HG03060 (cell line): Measurements from ENCODE around the gene XRCC1.
"Not testable (repeated sequence)": the region's sequence is repeated elsewhere in the genome, so short reads cannot be mapped to it uniquely, and the experiment has no call there.

ENCODE experiments used
- ATAC-seq: cut with Tn5 transposase; IDR thresholded peaks from one replicate; pipeline ENCODE4 v1.9.1; 2021; ENCODE audit warnings: low read depth, moderate number of reproducible peaks; ENCODE audit not compliant: unreplicated experiment

The XRCC1 gene

DNA sequence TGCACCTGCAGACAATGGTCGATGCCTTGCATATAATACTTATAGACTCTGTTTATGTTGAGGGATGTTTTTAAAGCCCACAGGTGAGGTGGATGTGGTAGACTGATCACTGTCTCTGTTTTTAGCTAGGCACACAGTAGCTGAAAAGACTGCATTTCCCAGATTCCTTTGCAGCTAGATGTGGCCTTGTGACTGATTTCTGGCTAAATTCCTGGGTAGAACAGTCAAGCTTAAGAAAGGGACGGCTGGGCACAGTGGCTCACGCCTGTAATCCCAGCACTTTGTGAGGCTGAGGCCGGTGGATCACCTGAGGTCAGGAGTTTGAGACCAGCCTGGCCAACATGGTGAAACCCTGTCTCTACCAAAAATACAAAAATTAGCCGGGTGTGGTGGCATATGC lies 25.0 kb upstream of the XRCC1 start:
- ATAC-seq = not testable (repeated sequence)

- ATAC-seq = no peak
These were observed 24.4 kb upstream of the XRCC1 start for GRCh38 chr19:43599635-43600295.

DNA sequence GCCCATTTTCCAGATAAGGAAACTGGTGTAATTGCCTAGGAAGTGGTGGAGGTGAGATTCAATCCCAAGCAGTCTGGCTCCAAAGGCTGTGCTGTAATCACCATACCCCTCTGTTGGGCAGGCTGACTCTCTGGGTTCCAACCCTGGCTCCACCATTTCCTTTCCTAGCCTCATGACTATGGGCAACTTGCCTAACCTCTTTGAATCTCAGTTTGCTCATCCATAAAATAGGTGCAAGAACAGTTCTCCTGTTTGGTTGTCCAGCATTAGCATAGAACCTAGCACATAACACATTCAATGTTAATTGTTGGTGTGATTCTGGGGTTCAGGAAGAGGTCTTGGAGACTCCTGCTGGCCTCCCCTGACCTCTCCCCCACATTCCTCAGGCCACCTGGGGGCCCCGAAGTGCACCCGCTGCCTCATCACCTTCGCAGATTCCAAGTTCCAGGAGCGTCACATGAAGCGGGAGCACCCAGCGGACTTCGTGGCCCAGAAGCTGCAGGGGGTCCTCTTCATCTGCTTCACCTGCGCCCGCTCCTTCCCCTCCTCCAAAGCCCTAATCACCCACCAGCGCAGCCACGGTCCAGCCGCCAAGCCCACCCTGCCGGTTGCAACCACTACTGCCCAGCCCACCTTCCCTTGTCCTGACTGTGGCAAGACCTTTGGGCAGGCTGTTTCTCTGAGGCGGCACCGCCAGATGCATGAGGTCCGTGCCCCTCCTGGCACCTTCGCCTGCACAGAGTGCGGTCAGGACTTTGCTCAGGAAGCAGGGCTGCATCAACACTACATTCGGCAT lies 23.3 kb upstream of the XRCC1 start:
- ATAC-seq = no peak

DNA sequence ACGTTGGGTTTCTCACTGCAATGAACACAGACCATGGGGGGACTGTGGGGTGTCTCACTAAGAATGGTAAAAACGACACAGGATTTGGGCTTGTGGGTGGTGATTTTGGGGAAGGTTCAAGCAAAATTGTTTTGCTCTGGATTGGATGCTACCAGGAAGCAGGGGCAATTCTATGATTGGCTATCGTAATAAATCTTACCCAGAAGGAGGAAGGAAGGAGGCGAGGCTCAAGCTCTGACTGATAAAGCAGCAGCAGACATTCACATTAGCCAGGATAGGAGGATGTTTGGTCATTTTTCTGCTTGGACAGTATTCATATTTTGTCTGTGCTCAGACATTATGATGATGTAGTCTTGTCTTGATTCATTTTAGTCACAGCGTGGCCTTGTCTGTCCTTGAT lies 22.5 kb upstream of the XRCC1 start:
- ATAC-seq = no peak

- no peak for ATAC-seq
These were observed 21.6 kb upstream of the XRCC1 start for GRCh38 chr19:43596842-43597461.

- peak; percentile 81 for ATAC-seq
These were observed 20.9 kb upstream of the XRCC1 start, which contains the start of the genes IRGQ and ZNF576 for GRCh38 chr19:43595999-43596841. TSS of gene IRGQ (minus strand) at chr19:43596134. CDS start at chr19:43595338, 796 bp downstream. TSS of gene ZNF576 (plus strand) at chr19:43596595. CDS start at chr19:43597109, 514 bp downstream.

- ATAC-seq = no peak
These were observed 20.3 kb upstream of the XRCC1 start for GRCh38 chr19:43595605-43595998.

DNA sequence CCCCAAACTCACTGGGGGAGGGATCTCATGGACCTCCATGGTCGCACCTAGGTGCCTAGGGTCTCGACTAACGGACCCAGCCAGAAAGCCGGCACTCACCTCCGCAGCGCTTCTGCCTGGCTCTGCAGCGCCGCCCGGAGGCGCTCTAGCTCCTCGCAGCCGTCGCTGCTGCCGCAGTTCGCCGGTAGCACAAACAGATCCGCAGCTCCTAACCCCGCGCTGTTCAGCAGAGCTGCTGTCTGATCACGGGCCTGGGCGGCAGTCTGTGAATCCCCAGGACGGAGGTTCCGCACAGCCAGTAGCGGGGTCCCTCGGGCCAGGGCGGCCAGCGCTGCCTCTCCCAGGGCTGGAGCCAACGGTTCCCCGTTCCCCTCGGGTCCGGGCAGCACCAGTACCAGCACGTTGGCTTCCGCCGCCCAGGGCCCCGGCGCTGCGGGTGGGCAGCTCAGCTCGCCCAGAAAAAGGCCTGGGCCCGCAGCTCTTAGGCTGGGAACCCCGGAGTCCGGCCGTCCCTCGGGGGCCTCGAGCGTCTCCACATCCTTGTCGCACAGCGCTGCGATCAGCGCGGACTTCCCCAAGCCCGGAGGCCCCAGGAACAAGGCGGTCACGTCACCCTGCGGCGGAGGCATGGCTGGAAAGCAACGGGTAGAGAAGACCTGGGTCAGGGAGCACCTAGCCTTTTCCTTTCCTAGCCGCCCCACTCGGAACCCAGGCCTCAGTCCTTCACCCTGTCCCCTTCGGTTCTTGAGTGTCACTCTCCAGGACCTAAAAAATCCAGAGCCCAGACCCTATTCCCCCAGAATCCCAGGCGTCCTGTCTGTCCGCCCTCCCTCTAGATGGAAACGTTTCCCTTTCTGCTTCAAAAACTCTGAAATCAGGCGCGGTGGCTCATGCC lies 19.6 kb upstream of the XRCC1 start:
- ATAC-seq = no peak

GRCh38 chr19:43594081-43594697 lies 18.9 kb upstream of the XRCC1 start:
- no peak for ATAC-seq

DNA sequence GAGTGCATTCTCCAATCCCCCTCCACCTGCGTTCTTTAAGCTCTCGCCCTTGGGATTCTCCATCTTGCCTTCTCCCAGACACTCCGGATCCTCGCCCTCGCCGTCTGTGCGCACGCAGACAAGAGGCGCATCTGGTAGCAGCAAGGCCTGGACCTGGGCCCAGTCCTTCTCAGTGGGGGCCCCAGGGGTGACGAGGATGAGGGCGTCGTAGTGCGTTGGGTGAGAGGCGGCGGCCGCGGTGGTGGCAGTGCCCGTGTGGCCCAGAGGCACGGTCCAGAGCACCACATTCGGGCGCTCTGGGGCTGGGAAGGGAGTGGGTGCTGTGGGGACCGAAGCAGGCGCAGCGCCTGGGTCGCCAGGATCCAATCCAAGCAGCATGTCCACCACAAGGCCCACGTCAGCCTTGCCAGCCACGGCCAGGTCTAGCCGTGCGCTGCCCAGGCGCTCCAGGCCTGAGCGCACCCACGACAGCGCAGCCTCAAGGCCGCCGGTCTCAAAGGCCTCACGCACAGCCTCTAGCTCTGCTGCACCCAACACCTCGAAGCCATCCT lies 17.5 kb upstream of the XRCC1 start:
- no peak for ATAC-seq

DNA sequence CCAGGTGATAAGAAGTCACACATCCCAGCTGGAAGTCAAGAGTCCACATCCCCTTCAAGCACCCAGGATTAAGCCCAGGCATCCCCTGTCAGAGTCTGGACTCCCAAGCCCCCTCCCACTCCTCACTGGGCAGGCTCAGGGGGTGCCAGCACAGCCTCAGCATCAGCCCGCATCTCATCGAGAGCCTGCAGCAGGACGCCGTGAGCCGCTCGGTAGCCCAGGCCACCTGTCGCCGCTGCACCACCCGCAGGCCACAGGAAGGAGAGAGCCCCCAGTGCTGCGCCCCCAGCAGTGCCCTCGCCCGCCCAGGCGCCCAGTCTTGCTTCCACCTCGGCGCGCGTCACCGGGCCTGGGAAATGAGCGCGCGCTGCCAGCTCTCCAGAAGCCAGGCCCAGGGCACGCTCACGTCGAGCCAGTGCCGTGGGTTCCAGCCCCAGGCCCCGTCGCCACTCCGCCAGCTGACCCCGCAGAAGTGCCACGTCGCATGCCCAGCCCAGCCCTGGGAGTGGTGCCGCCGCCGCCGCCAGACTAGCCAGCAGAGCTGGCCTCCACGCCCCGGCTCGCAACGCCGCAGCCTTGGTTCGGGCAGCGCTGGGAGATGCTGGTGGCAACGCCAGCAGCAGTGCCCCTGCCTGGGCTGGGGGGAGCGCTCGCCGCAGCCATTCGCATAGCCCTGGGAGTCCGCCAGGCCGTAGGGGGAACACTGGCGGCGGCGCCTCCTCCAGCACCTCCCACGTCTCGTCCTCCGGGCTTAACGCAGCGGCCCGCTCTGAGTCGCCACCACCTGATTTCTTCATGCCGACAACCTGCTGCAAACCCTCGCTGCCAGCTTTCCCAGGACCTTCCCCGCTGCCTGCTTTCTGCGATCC lies 16.8 kb upstream of the XRCC1 start:
- ATAC-seq = no peak

GRCh38 chr19:43589678-43590077 lies 14.4 kb upstream of the XRCC1 start:
- ATAC-seq = no peak

- no peak for ATAC-seq
These were observed 13.9 kb upstream of the XRCC1 start for GRCh38 chr19:43589277-43589676.

- ATAC-seq = not testable (repeated sequence)
These were observed 11.7 kb upstream of the XRCC1 start for GRCh38 chr19:43587029-43587428.

- no peak for ATAC-seq
These were observed 11.0 kb upstream of the XRCC1 start for GRCh38 chr19:43586346-43586745.

GRCh38 chr19:43584484-43584883 lies 9.2 kb upstream of the XRCC1 start:
- no peak for ATAC-seq

DNA sequence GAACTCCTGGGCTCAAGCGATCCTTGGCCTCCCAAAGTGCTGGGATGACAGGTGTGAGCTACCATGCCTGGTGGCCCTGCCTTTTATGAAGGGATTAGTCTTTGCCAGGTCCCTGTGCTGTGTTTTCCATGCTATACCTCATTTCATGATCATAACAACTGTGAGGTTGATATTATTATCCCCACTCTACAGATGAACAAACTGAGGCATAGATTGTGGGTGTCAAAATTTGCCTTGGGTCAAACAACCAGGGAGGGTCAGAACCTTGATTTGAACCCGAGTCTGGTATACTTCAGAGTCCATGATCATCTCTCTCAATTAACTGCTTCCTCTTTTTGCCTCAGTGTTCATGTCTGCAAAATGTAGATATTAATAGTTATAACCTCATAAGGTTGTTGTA lies 7.2 kb upstream of the XRCC1 start:
- ATAC-seq = no peak

DNA sequence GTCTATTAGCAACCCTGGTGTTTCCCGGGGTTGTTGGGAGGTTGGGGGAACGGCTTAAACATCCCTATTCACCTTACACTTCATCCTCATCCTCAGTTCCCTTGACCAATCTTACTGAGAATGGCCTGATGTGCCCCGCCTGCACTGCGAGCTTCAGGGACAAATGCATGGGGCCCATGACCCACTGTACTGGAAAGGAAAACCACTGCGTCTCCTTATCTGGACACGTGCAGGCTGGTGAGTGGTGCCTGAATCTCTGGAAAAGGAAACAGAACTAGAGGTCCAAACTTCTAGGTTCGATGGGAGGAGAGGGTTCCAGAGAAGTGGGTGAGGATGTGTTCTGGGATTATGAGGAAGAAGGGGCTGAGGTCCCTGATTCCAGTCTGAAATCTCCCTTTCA lies 6.1 kb upstream of the XRCC1 start:
- ATAC-seq = no peak
